ENCODE measurements around the gene CTNNA3.

The CTNNA3 gene

GRCh38 chr10:67630904-67631303 is 65.1 kb downstream of the CTNNA3 start:
- H3K9me3 ChIP-seq = no peaks in the 10 kb centered on the region
- H3K27me3 ChIP-seq = no peaks in the 10 kb centered on the region
- TF ChIP-seq CTCF (IDR thresholded peaks at IDR 0.05) = no peak
- H3K4me1 ChIP-seq (ENCODE audit: control insufficient read depth in 1 of 2, insufficient read depth in 1 of 2, low read depth in 1 of 2, low read length in 1 of 2) = no peaks in the 10 kb centered on the region
- H3K36me3 ChIP-seq = no peaks in the 10 kb centered on the region
- H3K27ac ChIP-seq = no peak overlapping the region
- no peak overlapping the region for H3K4me3 ChIP-seq (ENCODE audit: low read depth in 1 of 2, low read length in 1 of 2)

- no peak for TF ChIP-seq CTCF (IDR thresholded peaks at IDR 0.05)
- Histone ChIP-seq H3K9me3 (no peaks in the 10 kb centered on the region), H3K27ac (no peak overlapping the region), H3K36me3 (no peaks in the 10 kb centered on the region), H3K4me3 (ENCODE audit: low read depth in 1 of 2, low read length in 1 of 2) (no peak overlapping the region), H3K27me3 (no peaks in the 10 kb centered on the region), H3K4me1 (ENCODE audit: control insufficient read depth in 1 of 2, insufficient read depth in 1 of 2, low read depth in 1 of 2, low read length in 1 of 2) (no peaks in the 10 kb centered on the region)
These were observed 66.5 kb downstream of the CTNNA3 start for GRCh38 chr10:67629461-67629971.

- Histone ChIP-seq H3K9me3 (no peaks in the 10 kb centered on the region), H3K36me3 (no peaks in the 10 kb centered on the region), H3K27me3 (no peaks in the 10 kb centered on the region), H3K27ac (no peak overlapping the region), H3K4me1 (ENCODE audit: control insufficient read depth in 1 of 2, insufficient read depth in 1 of 2, low read depth in 1 of 2, low read length in 1 of 2) (no peaks in the 10 kb centered on the region), H3K4me3 (ENCODE audit: low read depth in 1 of 2, low read length in 1 of 2) (no peak overlapping the region)
- no peak for TF ChIP-seq CTCF (IDR thresholded peaks at IDR 0.05)
These were observed 73.0 kb downstream of the CTNNA3 start for GRCh38 chr10:67622984-67623383.

- H3K9me3 ChIP-seq = no peaks in the 10 kb centered on the region
- H3K27ac ChIP-seq = no peak overlapping the region
- H3K36me3 ChIP-seq = no peaks in the 10 kb centered on the region
- H3K4me3 ChIP-seq (ENCODE audit: low read depth in 1 of 2, low read length in 1 of 2) = no peak overlapping the region
- TF ChIP-seq CTCF (IDR thresholded peaks at IDR 0.05) = no peak
- no peaks in the 10 kb centered on the region for H3K27me3 ChIP-seq
- H3K4me1 ChIP-seq (ENCODE audit: control insufficient read depth in 1 of 2, insufficient read depth in 1 of 2, low read depth in 1 of 2, low read length in 1 of 2) = no peaks in the 10 kb centered on the region
These were observed 73.5 kb downstream of the CTNNA3 start for GRCh38 chr10:67622511-67622910.

- H3K36me3 ChIP-seq = no peaks in the 10 kb centered on the region
- no peaks in the 10 kb centered on the region for H3K27me3 ChIP-seq
- H3K4me1 ChIP-seq (ENCODE audit: control insufficient read depth in 1 of 2, insufficient read depth in 1 of 2, low read depth in 1 of 2, low read length in 1 of 2) = no peaks in the 10 kb centered on the region
- H3K27ac ChIP-seq = no peak overlapping the region
- TF ChIP-seq CTCF (IDR thresholded peaks at IDR 0.05) = no peak
- H3K4me3 ChIP-seq (ENCODE audit: low read depth in 1 of 2, low read length in 1 of 2) = no peak overlapping the region
- H3K9me3 ChIP-seq = no peaks in the 10 kb centered on the region
These were observed 74.2 kb downstream of the CTNNA3 start for GRCh38 chr10:67621834-67622233.

- Histone ChIP-seq H3K4me1 (ENCODE audit: control insufficient read depth in 1 of 2, insufficient read depth in 1 of 2, low read depth in 1 of 2, low read length in 1 of 2) (no peaks in the 10 kb centered on the region), H3K9me3 (no peaks in the 10 kb centered on the region), H3K4me3 (ENCODE audit: low read depth in 1 of 2, low read length in 1 of 2) (no peak overlapping the region), H3K27me3 (no peaks in the 10 kb centered on the region), H3K27ac (no peak overlapping the region), H3K36me3 (no peaks in the 10 kb centered on the region)
- TF ChIP-seq CTCF (IDR thresholded peaks at IDR 0.05) = no peak
These were observed 77.9 kb downstream of the CTNNA3 start for GRCh38 chr10:67618116-67618515.
